Measurements from ENCODE around the gene RALGPS2.
A peak's percentile ranks its signal among the peaks of the same experiment; 100 is the strongest.

The RALGPS2 gene

GRCh38 chr1:178926046-178926445, 201.0 kb downstream of the RALGPS2 start:
- DNase-seq = no peak

GRCh38 chr1:178927003-178927402, 202.0 kb downstream of the RALGPS2 start:
- DNase-seq = no peak

GRCh38 chr1:178928041-178928440, 203.0 kb downstream of the RALGPS2 start:
- no peak for DNase-seq

- no peak for DNase-seq
These were observed 203.9 kb downstream of the RALGPS2 start for GRCh38 chr1:178928976-178929375.

- peak; percentile 28 for DNase-seq
These were observed 207.0 kb downstream of the RALGPS2 start for GRCh38 chr1:178931858-178932551.

- DNase-seq = no peak
These were observed 207.5 kb downstream of the RALGPS2 start for GRCh38 chr1:178932552-178932906.

- DNase-seq = no peak
These were observed 208.1 kb downstream of the RALGPS2 start for GRCh38 chr1:178933105-178933561.

- no peak for DNase-seq
These were observed 208.9 kb downstream of the RALGPS2 start for GRCh38 chr1:178933709-178934490.

- DNase-seq = no peak
These were observed 209.5 kb downstream of the RALGPS2 start for GRCh38 chr1:178934546-178934945.

GRCh38 chr1:178935610-178936009, 210.6 kb downstream of the RALGPS2 start:
- DNase-seq = no peak

GRCh38 chr1:178937695-178938094, 212.7 kb downstream of the RALGPS2 start:
- no peak for DNase-seq

GRCh38 chr1:178938101-178938958, 213.3 kb downstream of the RALGPS2 start:
- no peak for DNase-seq

- DNase-seq = no peak
These were observed 213.9 kb downstream of the RALGPS2 start for GRCh38 chr1:178938959-178939317.

- no peak for DNase-seq
These were observed 214.5 kb downstream of the RALGPS2 start for GRCh38 chr1:178939338-178940067.

GRCh38 chr1:178940068-178940765, 215.2 kb downstream of the RALGPS2 start:
- DNase-seq = no peak

- no peak for DNase-seq
These were observed 216.2 kb downstream of the RALGPS2 start for GRCh38 chr1:178941261-178941689.

GRCh38 chr1:178941849-178942248, 216.8 kb downstream of the RALGPS2 start:
- no peak for DNase-seq

- DNase-seq = no peak
These were observed 217.5 kb downstream of the RALGPS2 start for GRCh38 chr1:178942285-178943198.

GRCh38 chr1:178944729-178945128, 219.7 kb downstream of the RALGPS2 start:
- no peak for DNase-seq

- no peak for DNase-seq
These were observed 220.8 kb downstream of the RALGPS2 start for GRCh38 chr1:178945763-178946266.

- no peak for DNase-seq
These were observed 221.4 kb downstream of the RALGPS2 start for GRCh38 chr1:178946416-178946815.

Data from CD4-positive, alpha-beta T cell treated with Interferon gamma for 1 hour (primary cell).